ENCODE measurements around the gene CACHD1.

CACHD1 gene

GRCh38 chr1:64478594-64479470 lies 8.9 kb downstream of the CACHD1 start:
- no peak for TF ChIP-seq CTCF (conservative IDR thresholded peaks at IDR 0.05; ENCODE audit: low read depth, low read length)
- DNase-seq (ENCODE audit: low read depth) = no peak
- no peak overlapping the region for H3K4me3 ChIP-seq (ENCODE audit: low read length)

- no peak for TF ChIP-seq CTCF (conservative IDR thresholded peaks at IDR 0.05; ENCODE audit: low read depth, low read length)
- no peak overlapping the region for H3K4me3 ChIP-seq (ENCODE audit: low read length)
- no peak for DNase-seq (ENCODE audit: low read depth)
Measured at GRCh38 chr1:64479874-64480273, 9.9 kb downstream of the CACHD1 start.

GRCh38 chr1:64480999-64481772 lies 11.3 kb downstream of the CACHD1 start:
- no peak overlapping the region for H3K4me3 ChIP-seq (ENCODE audit: low read length)
- DNase-seq (ENCODE audit: low read depth) = no peak
- no peak for TF ChIP-seq CTCF (conservative IDR thresholded peaks at IDR 0.05; ENCODE audit: low read depth, low read length)

- TF ChIP-seq CTCF (conservative IDR thresholded peaks at IDR 0.05; ENCODE audit: low read depth, low read length) = no peak
- no peak for DNase-seq (ENCODE audit: low read depth)
- no peak overlapping the region for H3K4me3 ChIP-seq (ENCODE audit: low read length)
Measured at GRCh38 chr1:64482128-64482527, 12.2 kb downstream of the CACHD1 start.

GRCh38 chr1:64482720-64483119 lies 12.8 kb downstream of the CACHD1 start:
- no peak for TF ChIP-seq CTCF (conservative IDR thresholded peaks at IDR 0.05; ENCODE audit: low read depth, low read length)
- no peak overlapping the region for H3K4me3 ChIP-seq (ENCODE audit: low read length)
- DNase-seq (ENCODE audit: low read depth) = no peak

- no peak for TF ChIP-seq CTCF (conservative IDR thresholded peaks at IDR 0.05; ENCODE audit: low read depth, low read length)
- H3K4me3 ChIP-seq (ENCODE audit: low read length) = no peak overlapping the region
- no peak for DNase-seq (ENCODE audit: low read depth)
Measured at GRCh38 chr1:64483731-64484414, 13.9 kb downstream of the CACHD1 start.

Measured in retinal pigment epithelial cell (primary cell).